Measurements from ENCODE around the gene KCNAB2.

DNA sequence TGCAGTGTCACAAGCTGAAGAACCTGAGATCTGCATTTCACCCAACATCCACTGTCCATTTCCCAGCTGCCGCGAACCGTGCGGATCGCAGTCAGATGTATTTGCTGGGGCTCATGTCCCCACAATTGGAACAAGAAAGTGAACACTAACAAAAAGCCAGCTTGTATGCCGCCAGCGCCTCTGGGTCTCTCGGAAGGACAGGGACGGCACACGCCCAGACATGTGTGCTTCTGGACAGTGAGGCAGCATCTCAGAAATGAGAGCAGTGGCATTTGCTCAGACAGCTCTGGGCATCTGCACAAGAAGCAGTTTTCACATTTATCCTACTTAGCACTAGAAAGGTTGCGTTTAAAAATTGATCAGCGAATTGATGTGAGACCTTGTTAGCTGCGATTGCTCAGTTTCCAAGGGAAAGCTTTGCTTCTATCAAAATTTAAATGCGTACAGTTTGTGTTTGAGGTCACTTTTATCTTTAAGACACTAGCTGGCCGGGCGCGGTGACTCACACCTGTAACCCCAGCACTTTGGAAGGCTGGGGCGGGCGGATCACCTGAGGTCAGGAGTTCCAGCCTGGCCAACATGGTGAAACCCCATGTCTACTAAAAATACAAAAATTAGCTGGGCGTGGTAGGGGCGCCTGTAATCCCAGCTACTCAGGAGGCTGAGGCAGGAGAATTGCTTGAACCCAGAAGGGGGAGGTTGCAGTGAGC lies 28.7 kb downstream of the KCNAB2 start:
- TF ChIP-seq, protein P1, sequence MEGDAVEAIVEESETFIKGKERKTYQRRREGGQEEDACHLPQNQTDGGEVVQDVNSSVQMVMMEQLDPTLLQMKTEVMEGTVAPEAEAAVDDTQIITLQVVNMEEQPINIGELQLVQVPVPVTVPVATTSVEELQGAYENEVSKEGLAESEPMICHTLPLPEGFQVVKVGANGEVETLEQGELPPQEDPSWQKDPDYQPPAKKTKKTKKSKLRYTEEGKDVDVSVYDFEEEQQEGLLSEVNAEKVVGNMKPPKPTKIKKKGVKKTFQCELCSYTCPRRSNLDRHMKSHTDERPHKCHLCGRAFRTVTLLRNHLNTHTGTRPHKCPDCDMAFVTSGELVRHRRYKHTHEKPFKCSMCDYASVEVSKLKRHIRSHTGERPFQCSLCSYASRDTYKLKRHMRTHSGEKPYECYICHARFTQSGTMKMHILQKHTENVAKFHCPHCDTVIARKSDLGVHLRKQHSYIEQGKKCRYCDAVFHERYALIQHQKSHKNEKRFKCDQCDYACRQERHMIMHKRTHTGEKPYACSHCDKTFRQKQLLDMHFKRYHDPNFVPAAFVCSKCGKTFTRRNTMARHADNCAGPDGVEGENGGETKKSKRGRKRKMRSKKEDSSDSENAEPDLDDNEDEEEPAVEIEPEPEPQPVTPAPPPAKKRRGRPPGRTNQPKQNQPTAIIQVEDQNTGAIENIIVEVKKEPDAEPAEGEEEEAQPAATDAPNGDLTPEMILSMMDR (IDR thresholded peaks at IDR 0.05) = no peak
- TF ChIP-seq POLR2A (IDR thresholded peaks at IDR 0.05) = no peak

Measured in lower leg skin (tissue), 3 donors.